ENCODE results near the gene SLC24A2. TPM values are rescaled to one million over a fixed set of nuclear protein-coding genes. Genes with fewer than 3 reads are reported as not detected.

SLC24A2 gene
- polyA plus RNA-seq (2012; ENCODE audit: insufficient read length, low read depth) = not detected

DNA sequence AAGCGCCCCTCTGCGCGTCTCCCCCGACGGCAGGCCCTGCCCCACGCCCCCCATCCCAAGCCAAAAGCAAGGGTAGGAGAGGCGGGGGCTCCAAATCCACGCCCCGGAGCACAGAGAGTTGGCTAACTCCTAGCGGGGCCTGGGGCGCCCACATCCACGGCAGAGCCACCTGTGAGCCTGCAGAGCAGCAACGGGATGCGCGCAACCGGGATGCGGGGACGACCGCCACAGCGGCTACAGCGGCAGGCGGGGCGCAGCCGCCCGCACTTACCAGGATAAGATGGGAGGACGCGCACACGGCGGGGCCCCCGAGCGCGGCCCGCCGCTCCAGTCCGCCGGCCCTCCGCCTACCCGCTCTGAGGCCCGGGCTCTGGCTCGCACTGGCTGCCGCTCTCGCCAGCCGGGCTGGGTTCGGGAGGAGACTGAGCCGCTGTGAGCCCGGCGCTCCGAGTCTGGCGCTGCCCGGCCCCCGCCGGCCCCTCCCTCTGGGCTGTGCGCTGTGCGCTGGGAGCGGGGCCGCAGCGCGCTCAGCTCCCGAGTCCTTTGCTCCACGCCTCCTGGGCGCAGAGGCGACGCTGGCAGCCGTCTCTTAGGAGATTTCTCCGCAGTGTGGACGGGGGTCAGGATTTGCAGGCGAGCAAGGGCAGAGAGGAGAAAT lies at the start of gene SLC24A2:
Gene SLC24A2, minus strand, starts transcription at position 424 of the 658 bp plus-strand sequence.
- TF ChIP-seq, protein P1, sequence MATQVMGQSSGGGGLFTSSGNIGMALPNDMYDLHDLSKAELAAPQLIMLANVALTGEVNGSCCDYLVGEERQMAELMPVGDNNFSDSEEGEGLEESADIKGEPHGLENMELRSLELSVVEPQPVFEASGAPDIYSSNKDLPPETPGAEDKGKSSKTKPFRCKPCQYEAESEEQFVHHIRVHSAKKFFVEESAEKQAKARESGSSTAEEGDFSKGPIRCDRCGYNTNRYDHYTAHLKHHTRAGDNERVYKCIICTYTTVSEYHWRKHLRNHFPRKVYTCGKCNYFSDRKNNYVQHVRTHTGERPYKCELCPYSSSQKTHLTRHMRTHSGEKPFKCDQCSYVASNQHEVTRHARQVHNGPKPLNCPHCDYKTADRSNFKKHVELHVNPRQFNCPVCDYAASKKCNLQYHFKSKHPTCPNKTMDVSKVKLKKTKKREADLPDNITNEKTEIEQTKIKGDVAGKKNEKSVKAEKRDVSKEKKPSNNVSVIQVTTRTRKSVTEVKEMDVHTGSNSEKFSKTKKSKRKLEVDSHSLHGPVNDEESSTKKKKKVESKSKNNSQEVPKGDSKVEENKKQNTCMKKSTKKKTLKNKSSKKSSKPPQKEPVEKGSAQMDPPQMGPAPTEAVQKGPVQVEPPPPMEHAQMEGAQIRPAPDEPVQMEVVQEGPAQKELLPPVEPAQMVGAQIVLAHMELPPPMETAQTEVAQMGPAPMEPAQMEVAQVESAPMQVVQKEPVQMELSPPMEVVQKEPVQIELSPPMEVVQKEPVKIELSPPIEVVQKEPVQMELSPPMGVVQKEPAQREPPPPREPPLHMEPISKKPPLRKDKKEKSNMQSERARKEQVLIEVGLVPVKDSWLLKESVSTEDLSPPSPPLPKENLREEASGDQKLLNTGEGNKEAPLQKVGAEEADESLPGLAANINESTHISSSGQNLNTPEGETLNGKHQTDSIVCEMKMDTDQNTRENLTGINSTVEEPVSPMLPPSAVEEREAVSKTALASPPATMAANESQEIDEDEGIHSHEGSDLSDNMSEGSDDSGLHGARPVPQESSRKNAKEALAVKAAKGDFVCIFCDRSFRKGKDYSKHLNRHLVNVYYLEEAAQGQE (IDR thresholded peaks at IDR 0.05; ENCODE audit: insufficient read depth in 1 of 2, low read depth in 2 of 2, low read length in 2 of 2) = no peak
- TF ChIP-seq FOXP2 (optimal IDR thresholded peaks at IDR 0.05; ENCODE audit: borderline replicate concordance, extremely low read depth, extremely low read length, insufficient read depth) (no peak), TAF1 (IDR thresholded peaks at IDR 0.05; ENCODE audit: borderline replicate concordance, insufficient read depth, low read length) (no peak), SIN3A (IDR thresholded peaks at IDR 0.05; ENCODE audit: borderline replicate concordance, insufficient read depth, low read length) (no peak), POLR2AphosphoS5 (IDR thresholded peaks at IDR 0.05; ENCODE audit: low read depth, low read length) (no peak)

GRCh38 chr9:19830796-19831195 lies 42.0 kb upstream of the SLC24A2 start:
- TF ChIP-seq POLR2AphosphoS5 (IDR thresholded peaks at IDR 0.05; ENCODE audit: low read depth, low read length) (no peak), FOXP2 (optimal IDR thresholded peaks at IDR 0.05; ENCODE audit: borderline replicate concordance, extremely low read depth, extremely low read length, insufficient read depth) (no peak)

DNA sequence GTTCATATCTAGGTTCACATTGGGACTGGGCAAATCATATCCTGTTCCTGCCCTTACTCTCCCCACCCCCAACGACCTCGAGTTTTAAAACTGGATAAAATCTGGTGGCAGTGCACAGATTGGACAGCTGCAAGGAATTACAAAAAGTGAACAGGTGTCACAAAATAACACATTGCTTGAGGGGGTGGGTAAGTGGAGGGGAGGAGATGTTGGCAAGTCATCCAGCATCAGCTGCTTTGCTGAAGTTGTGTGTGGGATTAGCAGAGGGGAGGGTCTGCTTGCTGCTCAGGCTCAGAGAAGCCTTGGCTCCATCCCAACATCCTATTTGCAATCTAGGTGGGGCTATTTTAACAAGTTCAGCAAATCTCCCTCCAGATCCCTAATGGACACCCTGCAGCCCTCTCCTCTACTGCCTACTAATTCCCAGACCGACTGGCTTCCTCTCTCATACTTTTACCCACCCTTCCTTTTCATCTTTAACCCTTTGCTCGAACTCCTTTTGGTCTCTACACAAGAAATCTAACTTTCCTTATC lies 39.8 kb upstream of the SLC24A2 start:
- TF ChIP-seq SIN3A (IDR thresholded peaks at IDR 0.05; ENCODE audit: borderline replicate concordance, insufficient read depth, low read length) (no peak), POLR2AphosphoS5 (IDR thresholded peaks at IDR 0.05; ENCODE audit: low read depth, low read length) (no peak), FOXP2 (optimal IDR thresholded peaks at IDR 0.05; ENCODE audit: borderline replicate concordance, extremely low read depth, extremely low read length, insufficient read depth) (no peak), TAF1 (IDR thresholded peaks at IDR 0.05; ENCODE audit: borderline replicate concordance, insufficient read depth, low read length) (no peak)
- TF ChIP-seq, protein P1 (IDR thresholded peaks at IDR 0.05; ENCODE audit: insufficient read depth in 1 of 2, low read depth in 2 of 2, low read length in 2 of 2) = no peak

GRCh38 chr9:19816769-19817168 lies 27.9 kb upstream of the SLC24A2 start:
- no peak for TF ChIP-seq POLR2AphosphoS5 (IDR thresholded peaks at IDR 0.05; ENCODE audit: low read depth, low read length)
- TF ChIP-seq, protein P1 (IDR thresholded peaks at IDR 0.05; ENCODE audit: insufficient read depth in 1 of 2, low read depth in 2 of 2, low read length in 2 of 2) = no peak
- TF ChIP-seq TAF1 (IDR thresholded peaks at IDR 0.05; ENCODE audit: borderline replicate concordance, insufficient read depth, low read length) = no peak
- no peak for TF ChIP-seq SIN3A (IDR thresholded peaks at IDR 0.05; ENCODE audit: borderline replicate concordance, insufficient read depth, low read length)
- no peak for TF ChIP-seq FOXP2 (optimal IDR thresholded peaks at IDR 0.05; ENCODE audit: borderline replicate concordance, extremely low read depth, extremely low read length, insufficient read depth)

DNA sequence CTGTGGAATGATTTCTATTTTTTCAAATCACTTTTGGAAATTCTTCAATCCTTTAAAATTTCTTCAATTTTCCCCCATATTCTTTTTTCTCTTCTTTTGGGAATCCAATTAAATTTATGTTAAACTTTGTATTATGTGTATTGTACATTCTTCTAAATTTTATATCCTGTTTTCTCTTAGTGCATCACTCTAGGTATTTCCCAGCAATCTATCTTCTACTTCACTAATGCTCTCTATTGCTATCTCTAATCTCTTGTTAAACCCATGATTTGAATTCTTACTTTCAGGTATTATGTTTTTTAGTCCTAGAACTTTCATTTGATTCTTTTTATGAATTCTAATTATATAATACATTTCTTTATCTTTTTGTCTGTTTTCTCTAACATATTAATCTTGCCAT lies 23.4 kb upstream of the SLC24A2 start:
- no peak for TF ChIP-seq POLR2AphosphoS5 (IDR thresholded peaks at IDR 0.05; ENCODE audit: low read depth, low read length)
- TF ChIP-seq TAF1 (IDR thresholded peaks at IDR 0.05; ENCODE audit: borderline replicate concordance, insufficient read depth, low read length) = no peak
- TF ChIP-seq, protein P1 (IDR thresholded peaks at IDR 0.05; ENCODE audit: insufficient read depth in 1 of 2, low read depth in 2 of 2, low read length in 2 of 2) = no peak
- TF ChIP-seq SIN3A (IDR thresholded peaks at IDR 0.05; ENCODE audit: borderline replicate concordance, insufficient read depth, low read length) = no peak
- TF ChIP-seq FOXP2 (optimal IDR thresholded peaks at IDR 0.05; ENCODE audit: borderline replicate concordance, extremely low read depth, extremely low read length, insufficient read depth) = no peak

All from PFSK-1 (cell line).